ENCODE results near the gene KCNV2.

Gene KCNV2

DNA sequence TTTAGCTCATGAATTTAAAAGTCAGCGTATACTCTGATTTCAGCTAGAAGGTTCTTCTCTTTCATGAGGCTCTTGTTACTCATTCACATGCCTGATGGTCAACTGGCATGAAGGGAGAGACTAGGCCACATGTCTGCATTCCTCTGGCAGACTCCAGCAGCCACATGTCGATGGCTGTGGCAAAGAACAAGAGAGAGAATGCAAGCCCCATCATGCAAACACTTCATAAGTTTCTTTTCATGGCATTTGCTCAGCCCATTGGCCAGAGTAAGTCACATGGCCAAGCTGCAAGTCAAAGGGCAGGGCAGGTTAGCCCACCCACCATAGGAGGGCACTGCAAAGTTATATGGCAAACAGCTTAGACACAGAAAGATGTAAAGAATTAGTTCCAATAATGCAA lies 5.4 kb downstream of the KCNV2 start:
- no peak for DNase-seq

DNA sequence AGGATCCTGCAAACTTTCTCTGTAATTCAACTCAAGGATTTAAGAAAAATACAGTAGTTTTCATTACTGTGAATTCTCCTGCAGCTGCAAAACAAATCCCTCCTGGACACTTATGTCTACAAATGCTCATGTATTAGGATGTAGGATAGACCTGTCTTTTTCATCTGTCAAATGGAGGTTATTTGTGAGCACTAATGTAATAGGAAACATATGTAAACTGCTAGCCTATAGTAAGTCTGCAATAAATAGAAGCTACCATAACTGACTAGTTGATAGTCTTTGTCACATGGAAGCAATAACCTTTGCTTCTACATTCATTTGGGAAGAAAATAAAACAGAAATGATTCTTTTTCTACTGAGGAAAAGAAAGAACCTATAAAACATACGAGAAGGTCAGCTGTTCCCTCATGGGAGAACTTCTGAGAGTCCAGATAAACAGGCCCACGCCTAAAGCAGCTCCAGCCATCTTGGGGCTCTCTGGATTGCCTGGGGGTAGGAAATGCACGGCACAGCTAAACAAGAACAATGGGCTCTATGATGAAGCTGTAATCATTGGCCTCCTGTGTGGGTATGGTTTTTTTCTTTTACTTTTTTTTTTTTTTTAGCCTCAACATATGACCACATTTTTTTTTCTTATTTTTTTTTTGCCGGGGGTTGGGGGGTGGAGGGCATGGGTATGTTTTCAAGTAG lies 6.2 kb downstream of the KCNV2 start:
- DNase-seq, result no peak

DNA sequence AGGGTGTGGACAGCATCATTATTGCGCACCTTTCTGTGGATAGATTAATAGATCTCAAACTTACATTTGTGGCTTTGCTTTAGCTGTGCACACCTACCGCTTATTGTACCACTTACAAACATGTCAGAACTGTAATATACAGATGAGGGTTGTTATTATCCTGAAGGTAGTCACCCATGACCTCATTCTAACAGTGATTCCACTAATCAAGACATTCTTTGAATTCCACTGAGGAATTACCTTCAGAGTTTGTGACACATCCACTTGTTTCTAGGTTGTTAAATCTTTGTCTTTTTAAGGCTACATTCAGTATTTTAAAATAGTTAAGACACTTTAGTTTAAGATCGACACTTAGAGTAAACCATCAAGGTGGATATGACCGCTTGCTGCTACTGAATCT lies 7.8 kb downstream of the KCNV2 start:
- no peak for DNase-seq

DNA sequence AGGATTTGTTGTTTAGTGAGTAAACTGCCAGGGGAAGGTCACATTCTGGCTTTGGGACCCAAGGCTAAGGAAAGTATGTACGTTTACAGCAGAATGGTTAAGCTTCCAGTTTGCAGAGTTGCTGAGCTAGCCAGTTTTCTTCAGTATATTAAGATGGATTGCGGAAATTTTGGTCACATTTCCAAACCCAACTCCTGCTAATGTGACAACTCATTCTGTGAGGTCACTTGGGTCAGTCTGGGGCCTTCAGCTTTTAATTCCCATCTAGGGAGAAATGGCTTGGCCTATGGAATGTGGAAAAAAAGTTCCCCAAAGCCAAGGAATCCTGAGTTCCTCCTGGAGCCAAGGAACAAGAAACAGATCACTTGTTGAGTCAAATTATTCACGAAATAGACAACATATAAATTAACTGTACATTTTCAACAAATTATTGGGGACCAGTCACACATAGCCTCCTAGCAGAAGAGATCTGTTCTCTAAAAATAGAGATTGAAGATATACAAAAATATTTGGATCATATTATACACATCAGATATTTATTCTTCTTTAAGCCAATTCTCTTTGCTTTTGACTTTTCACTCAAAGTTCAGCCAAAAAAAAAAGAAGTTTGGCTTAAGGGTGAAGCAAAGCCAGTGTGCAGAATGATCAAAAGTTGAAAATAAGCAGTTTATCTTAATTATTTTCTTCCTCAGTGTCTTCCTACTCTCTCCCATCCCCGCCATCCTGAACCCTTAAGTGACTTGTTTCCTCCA lies 8.8 kb downstream of the KCNV2 start:
- DNase-seq, result no peak

- DNase-seq, result no peak
Observed at GRCh38 chr9:2726650-2727340, 9.5 kb downstream of the KCNV2 start.

- no peak for DNase-seq
Observed at GRCh38 chr9:2727374-2727773, 10.1 kb downstream of the KCNV2 start.

- DNase-seq, result peak; percentile 31
Observed at GRCh38 chr9:2727966-2728613, 10.8 kb downstream of the KCNV2 start.

GRCh38 chr9:2729003-2729402 lies 11.7 kb downstream of the KCNV2 start:
- DNase-seq, result no peak

- no peak for DNase-seq
Observed at GRCh38 chr9:2729721-2730120, 12.4 kb downstream of the KCNV2 start.

- DNase-seq, result no peak
Observed at GRCh38 chr9:2730971-2731370, 13.7 kb downstream of the KCNV2 start.

DNA sequence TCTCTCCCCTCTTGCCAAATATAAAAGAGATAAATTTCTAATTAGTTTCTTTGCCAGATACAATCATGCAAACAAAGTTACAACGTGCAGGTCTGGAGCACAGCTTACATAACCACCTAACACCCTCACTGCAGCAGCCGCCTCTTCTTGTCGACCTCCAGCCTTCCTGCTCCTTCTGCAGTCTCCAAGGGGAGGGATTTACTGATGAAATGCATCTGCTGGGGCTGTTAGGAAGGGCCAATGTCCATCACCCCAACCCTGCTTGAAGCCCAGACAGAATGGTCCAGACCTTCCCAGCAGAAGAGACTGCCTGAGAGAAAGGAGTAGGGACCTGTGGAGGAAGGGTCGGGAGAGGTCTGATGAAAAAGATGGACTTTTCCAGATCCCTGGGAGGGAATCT lies 15.2 kb downstream of the KCNV2 start:
- DNase-seq, result no peak

DNA sequence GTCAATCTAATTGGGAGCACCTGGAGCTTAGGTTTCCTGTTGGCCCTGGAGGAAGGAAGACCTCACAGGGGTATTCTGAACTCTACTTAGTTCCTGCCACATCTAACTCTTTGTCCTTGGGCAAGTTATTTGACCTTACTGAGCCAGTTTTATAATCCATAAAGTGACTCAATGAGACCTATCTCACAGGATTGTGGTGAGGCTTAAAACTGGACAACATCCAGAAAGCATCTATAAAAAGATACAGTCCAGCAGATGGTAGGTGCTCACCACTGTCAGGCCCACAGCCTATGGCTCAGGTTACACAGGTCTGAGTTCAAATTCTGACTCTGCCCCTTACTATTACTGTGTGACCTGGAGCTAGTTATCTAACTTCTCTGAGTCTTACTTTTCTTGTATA lies 23.3 kb downstream of the KCNV2 start:
- DNase-seq, result no peak

DNA sequence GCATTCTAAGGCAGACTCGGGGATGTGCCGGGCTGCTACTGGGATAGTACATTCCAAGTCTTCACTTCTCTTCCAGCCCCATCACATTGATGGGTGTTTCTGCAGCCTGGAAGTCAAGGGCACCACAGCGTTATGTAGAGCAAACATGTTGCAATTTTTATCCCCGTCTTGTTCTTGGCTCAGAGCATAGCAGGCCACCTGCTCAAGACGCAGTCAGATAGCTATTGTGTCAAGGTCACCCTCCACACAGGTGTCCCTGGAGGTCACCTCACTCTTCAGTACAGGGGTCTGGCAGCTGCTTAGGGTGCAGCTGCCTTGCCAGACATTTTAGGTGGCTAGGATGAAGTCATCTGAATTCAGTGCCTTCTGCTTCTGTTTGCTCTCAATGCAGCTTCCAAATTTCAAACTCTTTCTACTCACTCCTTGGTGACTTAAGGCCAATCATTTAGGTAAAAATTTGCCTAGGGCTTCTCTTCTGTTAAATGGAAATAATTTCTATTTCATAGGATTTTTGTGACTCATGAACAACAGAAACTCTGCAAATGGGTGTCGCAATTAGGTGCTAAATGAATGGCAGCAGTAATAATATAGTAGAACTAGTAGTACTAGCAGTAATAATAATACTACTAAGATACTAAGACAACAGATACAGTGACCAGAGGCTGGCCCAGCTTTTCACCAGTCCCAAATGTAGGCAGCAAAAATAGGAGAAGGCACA lies 24.3 kb downstream of the KCNV2 start:
- DNase-seq, result no peak

DNA sequence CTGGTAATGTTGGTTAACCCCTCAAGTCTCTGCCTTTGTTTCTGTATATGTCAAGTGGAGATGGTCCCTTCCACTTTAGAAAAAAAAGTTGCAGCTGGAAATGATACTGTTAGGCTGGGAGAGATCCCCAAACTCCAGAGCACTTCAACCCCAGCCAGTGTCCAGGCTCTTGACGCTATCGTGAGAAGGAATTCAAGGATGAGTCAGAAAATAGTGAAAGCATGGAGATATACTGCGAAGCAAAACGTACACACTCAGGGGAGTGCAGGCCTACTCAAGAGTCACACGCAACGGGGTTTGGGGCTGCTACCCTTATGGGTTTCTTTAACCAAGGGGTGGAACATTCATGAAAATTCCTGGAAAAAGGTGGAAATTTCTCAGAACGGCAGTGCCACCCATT lies 24.9 kb downstream of the KCNV2 start:
- no peak for DNase-seq

GRCh38 chr9:2743937-2744529 lies 26.7 kb downstream of the KCNV2 start:
- no peak for DNase-seq

GRCh38 chr9:2745560-2746380 lies 28.5 kb downstream of the KCNV2 start:
- DNase-seq, result no peak

DNA sequence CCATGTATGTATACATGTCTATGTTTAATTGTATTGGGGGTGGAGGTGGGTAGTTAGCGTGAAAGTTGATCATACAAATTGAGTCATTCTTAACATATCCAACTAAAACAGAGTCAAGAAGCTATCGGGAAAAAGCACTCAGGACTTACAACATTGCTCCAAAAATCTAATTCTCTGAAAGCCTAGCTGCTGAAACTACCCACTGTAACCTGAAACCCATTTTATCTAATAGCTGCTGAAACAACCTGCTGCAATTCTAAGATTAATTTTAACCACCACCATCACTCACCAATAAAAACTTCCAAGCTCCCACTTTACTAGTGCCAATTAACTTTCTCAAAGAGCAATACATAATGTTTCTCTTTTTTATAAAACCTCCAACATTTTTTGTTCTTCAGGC lies 32.2 kb downstream of the KCNV2 start:
- DNase-seq, result no peak

DNA sequence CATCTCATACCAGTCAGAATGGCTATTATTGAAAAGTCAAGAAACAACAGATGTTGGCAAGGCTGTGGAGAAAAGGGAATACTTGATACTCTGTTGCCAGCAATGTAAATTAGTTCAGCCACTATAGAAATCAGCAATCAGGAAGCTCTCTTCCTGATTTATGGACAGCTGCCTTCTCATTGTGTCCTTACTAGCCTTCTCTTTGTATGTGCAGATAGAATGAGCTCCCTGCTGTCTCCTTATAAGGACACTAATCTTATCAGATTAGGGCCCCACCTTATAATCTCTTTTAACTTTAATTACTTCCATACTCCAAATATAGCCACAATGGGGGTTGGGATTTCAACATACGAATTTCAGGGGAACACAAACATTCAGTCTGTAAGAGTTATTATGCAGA lies 38.0 kb downstream of the KCNV2 start:
- DNase-seq, result no peak

- DNase-seq, result no peak
Observed at GRCh38 chr9:2758162-2758897, 41.0 kb downstream of the KCNV2 start.

DNA sequence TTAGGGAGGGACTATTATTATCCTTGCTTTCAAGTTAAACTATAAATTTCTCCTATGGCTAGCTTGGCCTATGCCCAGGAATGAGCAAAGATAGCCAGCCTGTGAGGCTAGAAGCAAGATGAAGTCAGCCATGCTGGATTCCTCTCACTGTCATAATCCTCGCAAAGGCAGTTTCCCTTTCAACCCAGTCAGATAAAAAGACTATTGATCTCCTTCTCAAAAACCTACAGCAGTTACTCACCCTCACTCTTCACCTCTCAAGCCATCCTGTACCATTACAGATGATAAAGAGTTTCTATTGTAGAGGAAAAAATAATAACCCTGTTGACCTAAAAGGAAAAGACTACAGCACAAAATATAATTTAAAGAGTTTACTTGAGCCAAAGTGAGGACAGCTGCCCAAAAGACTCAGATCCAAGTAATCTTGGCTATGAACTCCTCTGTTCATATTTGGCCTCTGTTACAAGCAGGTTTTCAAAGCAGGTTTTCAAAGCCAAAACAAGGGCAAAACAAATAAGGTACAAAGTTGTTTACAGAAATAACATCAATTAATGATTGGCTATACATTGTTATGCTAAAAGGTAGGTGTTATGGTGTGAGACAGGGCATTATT lies 41.7 kb downstream of the KCNV2 start:
- no peak for DNase-seq
